Cardiac fibroblast (primary cell): ENCODE measurements around the gene TRIL.

ENCODE experiments used
- DNase-seq, 2 donors: peaks; one replicate each; pipeline versions ENCODE4 v3.0.0 to v3.0.0-alpha.2; 2010; ENCODE audit warnings: low read depth in 2 of 2
- H3K4me3 ChIP-seq, 2 donors: replicated peaks in 1 of 2; 1 replicate in 1 of 2; 2 replicates in 1 of 2; pipeline ENCODE4 v1.5.1; 2011; ENCODE audit warnings: low read depth in 2 of 2, low read length in 2 of 2, mild to moderate bottlenecking in 2 of 2, moderate library complexity in 1 of 2
- CTCF ChIP-seq: IDR thresholded peaks from one replicate; pipeline ENCODE4 v1.5.1; 2011; ENCODE audit warnings: low read depth, mild to moderate bottlenecking, low read length, inconsistent platforms

Gene TRIL

DNA sequence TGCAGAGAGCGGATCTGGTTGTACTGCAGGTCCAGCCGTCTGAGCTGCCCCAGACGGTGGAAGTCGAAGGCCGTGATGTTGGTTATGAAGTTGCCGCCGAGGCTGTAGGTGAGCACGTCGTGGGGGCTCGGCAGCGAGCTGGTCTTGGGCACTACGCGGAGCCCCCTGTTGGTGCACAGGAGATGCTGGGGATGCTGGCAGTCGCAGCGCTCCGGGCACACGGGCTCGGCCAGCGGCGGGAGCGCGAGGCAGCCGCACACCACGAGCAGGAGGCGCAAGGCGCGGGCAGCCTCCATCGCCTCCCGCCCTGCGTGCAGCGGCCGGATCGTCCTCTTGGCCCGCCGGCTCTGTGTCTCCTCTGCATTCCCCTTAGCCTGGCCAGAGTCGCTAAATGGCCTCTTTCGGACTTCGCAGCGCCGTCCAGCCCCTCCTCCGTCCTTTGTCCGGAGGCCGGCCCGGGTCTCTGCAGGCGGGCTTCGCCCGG is 337 bp downstream of the TRIL start:
- no peak for DNase-seq
- H3K4me3 ChIP-seq: peak overlapping the region; percentile 39 to 50
- TF ChIP-seq CTCF: no peak

DNA sequence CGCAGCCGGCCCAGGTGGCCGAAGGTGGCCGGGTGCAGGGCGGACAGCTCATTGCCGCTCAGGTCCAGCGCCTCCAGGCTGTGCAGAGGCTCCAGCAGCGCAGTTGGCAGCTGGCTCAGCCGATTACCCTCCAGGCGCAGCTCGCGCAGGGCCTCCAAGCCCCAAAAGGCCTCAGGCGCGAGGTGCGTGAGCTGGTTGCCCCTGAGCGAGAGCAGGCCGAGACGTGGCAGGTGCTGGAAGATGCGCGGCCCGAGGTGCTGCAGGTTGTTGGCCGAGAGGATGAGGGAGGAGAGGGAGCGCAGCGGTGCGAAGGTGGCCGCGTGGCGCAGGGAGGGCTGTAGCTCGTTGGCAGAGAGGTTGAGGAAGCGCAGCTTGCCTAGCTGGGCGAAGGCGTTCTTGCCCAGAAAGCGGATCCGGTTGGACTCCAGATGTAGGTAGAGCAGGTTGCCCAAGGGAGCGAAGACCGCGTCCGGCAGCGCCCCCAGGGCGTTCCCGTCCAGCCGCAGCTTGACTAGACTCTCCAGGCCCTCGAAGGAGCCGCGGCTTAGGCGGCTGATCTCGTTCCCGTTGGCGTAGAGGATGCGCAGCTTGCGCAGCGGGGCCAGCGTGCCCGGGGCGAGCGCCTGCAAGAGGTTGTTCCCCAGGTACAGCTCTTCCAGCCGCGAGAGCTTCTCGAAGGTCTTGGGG is 923 bp downstream of the TRIL start:
- no peak for TF ChIP-seq CTCF
- H3K4me3 ChIP-seq: peak overlapping the region in 1 of 2 donors; percentile 50
- DNase-seq: peak; percentile 32

DNA sequence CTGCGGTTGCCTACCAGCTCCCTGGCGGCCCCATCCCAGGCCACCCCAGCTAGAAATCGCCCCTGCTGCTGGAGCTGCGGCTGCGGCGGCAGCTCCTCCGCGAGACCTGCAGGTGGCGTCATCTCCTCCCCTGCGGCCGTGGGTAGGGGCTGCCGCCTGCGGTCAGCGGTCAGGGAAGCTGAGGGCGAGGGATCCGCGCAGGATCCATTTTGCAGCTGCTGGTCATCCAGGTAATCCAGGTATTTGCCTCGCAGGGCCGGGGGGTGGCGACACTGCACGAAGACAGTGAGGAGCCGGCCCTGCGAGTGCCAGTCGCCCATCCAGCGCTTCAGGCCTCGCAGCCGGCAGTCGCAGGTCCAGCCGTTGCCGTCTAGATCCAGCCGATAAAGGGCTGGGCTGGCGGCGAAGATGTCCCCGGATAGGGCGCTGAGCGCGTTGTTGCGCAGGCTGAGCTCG is 1.5 kb downstream of the TRIL start:
- TF ChIP-seq CTCF: peak; percentile 70
- peak; percentile 28 to 66 for DNase-seq
- peak overlapping the region; percentile 40 to 50 for H3K4me3 ChIP-seq

- H3K4me3 ChIP-seq: peak overlapping the region; percentile 40 to 50
- peak; percentile 41 for TF ChIP-seq CTCF
- DNase-seq: peak; percentile 37 to 63
Observed at GRCh38 chr7:28955718-28956607, 2.2 kb downstream of the TRIL start.

GRCh38 chr7:28955356-28955717 is 2.8 kb downstream of the TRIL start:
- H3K4me3 ChIP-seq: no peak overlapping the region
- no peak for DNase-seq
- TF ChIP-seq CTCF: no peak

DNA sequence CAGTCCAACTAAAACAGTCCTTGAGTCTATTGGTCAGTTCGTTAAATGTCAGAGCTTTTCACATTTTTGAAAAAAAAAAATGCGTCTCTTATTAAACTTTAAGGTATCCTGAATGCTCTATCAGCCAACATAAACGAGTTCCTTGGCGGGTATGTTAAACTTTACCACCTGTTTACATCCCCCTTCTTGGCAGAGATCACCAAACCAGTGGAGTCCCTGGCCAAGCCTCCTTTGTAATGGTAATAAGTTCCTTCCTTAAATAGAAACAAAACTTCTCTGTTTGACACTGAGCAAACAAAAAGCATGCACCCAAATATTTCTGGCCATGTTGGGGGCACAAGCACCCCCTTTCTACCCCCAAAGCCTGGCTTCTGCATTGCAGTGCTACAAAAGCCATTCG is 3.2 kb downstream of the TRIL start:
- no peak overlapping the region for H3K4me3 ChIP-seq
- TF ChIP-seq CTCF: no peak
- DNase-seq: no peak
